ENCODE results near the gene CHCHD6. TPM values are rescaled to one million over a fixed set of nuclear protein-coding genes. Genes with fewer than 3 reads are reported as not detected.

Gene CHCHD6
- total and polyA plus RNA-seq, 2 donors from 2014 or later: 10.7 to 35.2 TPM

GRCh38 chr3:126952261-126952982, 248.4 kb downstream of the CHCHD6 start:
- no peaks in the 10 kb centered on the region for H3K4me1 ChIP-seq (ENCODE audit: control insufficient read depth in 2 of 3, insufficient read depth in 2 of 3, low read depth in 1 of 3, low read length in 3 of 3)
- no peak for FAIRE-seq
- no peak for TF ChIP-seq CTCF (IDR thresholded peaks at IDR 0.05; ENCODE audit: borderline replicate concordance, extremely low read depth, insufficient read depth)
- no peak overlapping the region for H3K9ac ChIP-seq (ENCODE audit: low read length in 3 of 3)
- H3K4me3 ChIP-seq (ENCODE audit: low read length in 3 of 3): no peak overlapping the region
- intact Hi-C loops (cut with DNase I): no loop called here
- H3K36me3 ChIP-seq (ENCODE audit: control insufficient read depth in 2 of 3, insufficient read depth in 3 of 3, low read length in 3 of 3): peaks cover 0 to 4% (median 0%) of the 10 kb centered on the region in 3 donors
- no peaks in the 10 kb centered on the region for H3K27me3 ChIP-seq (ENCODE audit: control insufficient read depth, insufficient read depth, low read length)
- no peak overlapping the region for H3K27ac ChIP-seq (ENCODE audit: low read depth in 2 of 2, low read length in 2 of 2)
- peak in 1 of 5 donors; percentile 41 for DNase-seq
- H3K9me3 ChIP-seq (ENCODE audit: control insufficient read depth in 2 of 3, insufficient read depth in 1 of 3, low read length in 3 of 3): no peaks in the 10 kb centered on the region

- Histone ChIP-seq H3K27me3 (ENCODE audit: control insufficient read depth, insufficient read depth, low read length) (no peaks in the 10 kb centered on the region), H3K4me3 (ENCODE audit: low read length in 3 of 3) (no peak overlapping the region), H3K27ac (ENCODE audit: low read depth in 2 of 2, low read length in 2 of 2) (no peak overlapping the region), H3K9me3 (ENCODE audit: control insufficient read depth in 2 of 3, insufficient read depth in 1 of 3, low read length in 3 of 3) (no peaks in the 10 kb centered on the region), H3K36me3 (ENCODE audit: control insufficient read depth in 2 of 3, insufficient read depth in 3 of 3, low read length in 3 of 3) (peaks cover 0 to 4% (median 4%) of the 10 kb centered on the region in 3 donors), H3K9ac (ENCODE audit: low read length in 3 of 3) (no peak overlapping the region), H3K4me1 (ENCODE audit: control insufficient read depth in 2 of 3, insufficient read depth in 2 of 3, low read depth in 1 of 3, low read length in 3 of 3) (no peaks in the 10 kb centered on the region)
- DNase-seq (peak in 1 of 5 donors; percentile 41), FAIRE-seq (no peak)
- intact Hi-C loops (cut with DNase I): no loop called here
- no peak for TF ChIP-seq CTCF (IDR thresholded peaks at IDR 0.05; ENCODE audit: borderline replicate concordance, extremely low read depth, insufficient read depth)
These were observed 249.1 kb downstream of the CHCHD6 start for GRCh38 chr3:126952983-126953660.

GRCh38 chr3:126954141-126954842, 250.3 kb downstream of the CHCHD6 start:
- Histone ChIP-seq H3K9ac (ENCODE audit: low read length in 3 of 3) (no peak overlapping the region), H3K27ac (ENCODE audit: low read depth in 2 of 2, low read length in 2 of 2) (no peak overlapping the region), H3K4me3 (ENCODE audit: low read length in 3 of 3) (no peak overlapping the region), H3K36me3 (ENCODE audit: control insufficient read depth in 2 of 3, insufficient read depth in 3 of 3, low read length in 3 of 3) (peaks cover 0 to 4% (median 4%) of the 10 kb centered on the region in 3 donors), H3K9me3 (ENCODE audit: control insufficient read depth in 2 of 3, insufficient read depth in 1 of 3, low read length in 3 of 3) (no peaks in the 10 kb centered on the region), H3K27me3 (ENCODE audit: control insufficient read depth, insufficient read depth, low read length) (no peaks in the 10 kb centered on the region), H3K4me1 (ENCODE audit: control insufficient read depth in 2 of 3, insufficient read depth in 2 of 3, low read depth in 1 of 3, low read length in 3 of 3) (no peaks in the 10 kb centered on the region)
- TF ChIP-seq CTCF (IDR thresholded peaks at IDR 0.05; ENCODE audit: borderline replicate concordance, extremely low read depth, insufficient read depth): no peak
- intact Hi-C loops (cut with DNase I): no loop called here
- FAIRE-seq (no peak), DNase-seq (peak in 1 of 5 donors; percentile 45)

Data from kidney (tissue), 14 donors.